ENCODE data around the gene TNFSF13.

GRCh38 chr17:7541074-7541621 is 17.4 kb upstream of the TNFSF13 start:
- TF ChIP-seq POLR2A (IDR thresholded peaks at IDR 0.05) (no peak), CTCF (IDR thresholded peaks at IDR 0.05) (no peak)
